Measurements from ENCODE around the gene INS.
A peak's percentile ranks its signal among the peaks of the same experiment; 100 is the strongest.
"Not testable (repeated sequence)": the region's sequence is repeated elsewhere in the genome, so short reads cannot be mapped to it uniquely, and the experiment has no call there.

Gene INS

DNA sequence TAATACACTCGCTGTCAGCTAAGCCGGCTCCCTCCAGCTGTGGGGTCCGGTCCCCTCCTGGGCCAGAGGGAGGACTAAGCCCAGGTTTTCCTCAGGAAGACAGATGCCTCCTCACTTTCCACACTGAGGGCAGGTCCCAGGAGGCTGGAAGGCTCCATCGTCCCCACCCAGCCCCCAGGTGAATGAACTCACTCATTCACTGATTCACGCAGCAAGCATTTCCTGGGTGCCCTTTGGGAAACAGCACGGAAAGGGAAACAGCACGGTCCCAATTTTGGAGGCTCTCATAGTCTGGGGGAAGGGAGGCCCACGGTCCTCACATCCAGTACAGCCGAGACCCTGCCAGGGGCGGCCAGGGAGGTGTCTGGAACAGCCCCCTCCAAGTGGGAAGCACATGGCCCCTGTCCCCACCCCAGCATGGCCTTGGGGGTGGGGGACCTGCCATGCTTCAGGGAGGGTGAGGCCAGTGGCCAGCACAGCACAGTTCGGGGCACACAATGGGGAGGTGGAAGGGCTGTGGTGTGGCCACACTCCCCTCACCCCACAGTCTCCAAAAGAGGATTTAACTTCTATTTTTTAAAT, 19.9 kb upstream of the INS start:
- DNase-seq: no peak

DNA sequence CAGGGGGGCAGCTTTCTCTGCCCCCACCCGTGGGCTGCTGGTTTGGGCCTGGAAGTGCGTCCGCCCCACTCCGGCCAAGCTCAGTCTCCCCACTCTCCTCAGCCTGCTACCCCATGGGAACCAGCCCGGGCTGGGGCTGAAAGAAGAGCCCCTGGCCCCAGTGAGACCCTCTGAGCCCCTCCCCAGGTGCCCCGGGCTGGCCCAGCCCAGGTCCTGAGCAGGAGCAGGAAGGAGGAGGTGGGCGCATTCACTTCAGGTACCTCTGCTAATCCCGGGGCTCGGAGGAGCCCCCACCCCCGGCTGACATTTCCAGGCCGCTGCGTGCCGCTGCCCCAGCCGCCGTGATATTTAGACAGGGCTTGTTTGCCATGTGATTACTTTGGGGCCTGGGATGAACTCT, 19.3 kb upstream of the INS start:
- DNase-seq: no peak

DNA sequence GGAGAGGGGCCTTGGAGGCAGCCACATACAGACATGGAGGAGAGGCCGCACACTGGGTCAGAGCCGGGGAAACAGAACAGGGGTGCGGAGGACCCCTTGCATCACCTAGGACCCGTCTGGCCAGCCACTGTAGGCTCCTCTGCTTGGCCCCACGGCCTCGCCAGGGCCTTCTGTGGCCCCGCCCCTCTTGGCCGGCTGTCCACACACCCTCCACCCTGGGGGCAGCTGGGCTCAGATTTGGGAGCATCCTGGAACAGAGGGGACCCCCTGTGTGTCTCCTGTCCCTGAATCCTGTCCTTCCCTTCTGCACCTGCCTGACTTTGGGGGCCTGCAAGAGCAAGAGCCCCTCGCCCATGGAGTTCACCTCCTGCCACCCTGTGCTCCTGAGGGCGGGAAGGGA, 18.5 kb upstream of the INS start:
- DNase-seq: no peak

DNA sequence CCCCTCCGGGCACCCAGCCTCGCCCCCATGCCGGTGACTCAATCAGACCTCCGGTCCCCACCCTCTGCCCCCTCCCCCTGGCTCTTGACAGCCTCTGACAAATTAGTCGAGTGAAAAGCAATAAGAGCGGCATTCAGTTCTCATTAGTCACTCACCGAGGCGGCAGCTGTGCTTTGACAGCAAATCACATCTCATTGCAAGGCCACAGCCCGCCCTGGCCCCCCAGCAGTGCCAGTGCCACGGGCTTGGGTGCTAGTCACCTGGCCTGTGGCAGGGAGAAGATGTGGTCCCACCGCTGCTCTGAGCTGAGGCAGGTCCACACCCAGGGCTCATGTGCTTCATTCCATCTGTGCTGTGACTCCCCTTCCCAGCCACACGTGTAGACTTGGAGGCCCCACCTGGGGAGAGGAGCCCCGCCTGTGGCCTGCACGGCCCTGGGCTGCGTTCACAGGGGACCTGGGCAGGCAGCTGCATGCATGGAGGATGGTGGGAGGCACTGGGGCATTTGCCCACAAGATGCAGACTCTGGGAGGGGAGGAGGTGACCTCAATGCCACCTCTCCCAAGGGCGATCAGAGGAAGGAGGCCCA, 18.0 kb upstream of the INS start:
- DNase-seq: no peak

DNA sequence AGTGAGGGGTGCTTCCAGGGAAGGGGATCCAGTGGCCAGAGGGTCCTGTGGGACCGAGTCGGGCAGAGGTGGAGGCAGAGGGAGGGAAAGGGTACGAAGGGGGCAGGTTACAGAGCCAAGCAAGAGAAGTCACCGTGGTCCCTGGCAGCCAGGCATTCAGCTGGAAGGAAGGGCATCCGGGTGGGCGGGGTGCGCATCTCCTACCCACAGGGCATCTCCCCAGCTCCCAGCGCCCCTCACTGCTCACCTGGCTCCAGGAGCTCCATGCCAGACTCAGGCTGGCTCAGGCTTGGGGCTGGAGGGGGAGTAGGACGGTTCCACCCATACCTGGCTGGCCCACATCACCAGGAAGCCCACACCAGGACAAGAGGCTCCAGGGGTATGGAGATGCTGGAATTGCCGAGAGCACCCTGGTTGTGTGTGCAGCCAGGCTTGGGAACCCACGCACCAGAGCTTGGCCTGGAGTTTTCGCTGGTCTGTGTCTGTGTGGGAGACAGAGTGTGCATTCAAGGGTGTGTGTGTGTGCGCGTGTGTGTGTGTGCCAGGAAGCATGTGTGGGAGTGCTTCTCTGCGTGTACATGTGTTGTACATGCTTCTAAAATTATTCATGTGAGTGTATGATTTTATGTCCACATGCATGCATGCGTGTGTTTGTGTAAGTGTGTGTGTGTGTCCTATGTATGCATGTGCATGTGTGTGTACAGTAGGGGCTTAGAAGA, 17.2 kb upstream of the INS start:
- not testable (repeated sequence) for DNase-seq

DNA sequence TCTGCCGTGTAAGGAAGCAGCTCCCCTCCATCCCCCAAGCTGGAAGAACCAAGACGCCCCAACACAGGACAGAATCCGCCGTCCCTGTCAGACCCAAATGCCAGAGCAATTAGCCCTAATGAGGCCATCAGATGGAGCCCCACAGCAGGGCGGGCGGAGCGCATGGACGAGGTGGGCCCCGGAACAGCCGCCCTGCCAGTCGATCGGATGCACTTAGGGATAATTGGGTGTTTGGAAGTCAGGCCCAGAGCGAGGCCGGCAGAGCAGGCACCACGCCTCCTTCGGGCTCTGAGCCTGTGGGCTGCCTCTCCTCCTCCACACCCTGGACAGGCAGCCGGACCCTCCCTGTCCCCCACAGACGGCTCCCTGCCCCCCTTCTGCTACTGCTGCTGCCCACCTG, 16.1 kb upstream of the INS start:
- no peak for DNase-seq

DNA sequence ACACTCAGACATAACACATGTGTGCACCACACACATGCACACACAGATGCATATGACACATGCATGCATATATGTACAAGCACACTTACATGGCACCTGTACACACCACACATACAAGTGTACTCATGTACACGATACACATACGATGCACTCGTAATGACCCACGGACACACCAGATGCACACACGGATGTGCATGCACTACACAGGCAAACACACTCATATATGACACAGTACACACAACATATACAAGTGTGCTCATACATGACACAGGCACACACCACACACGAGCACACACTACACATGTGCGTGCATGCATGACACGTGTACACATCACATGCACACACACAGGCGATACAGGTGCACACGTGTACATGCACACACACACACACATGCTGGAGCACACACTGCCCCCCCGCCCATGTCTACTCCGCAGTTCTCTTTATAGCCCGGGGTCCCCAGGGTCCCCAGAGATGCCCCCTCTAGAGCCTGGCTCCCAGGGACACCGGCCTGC, 15.4 kb upstream of the INS start:
- no peak for DNase-seq

DNA sequence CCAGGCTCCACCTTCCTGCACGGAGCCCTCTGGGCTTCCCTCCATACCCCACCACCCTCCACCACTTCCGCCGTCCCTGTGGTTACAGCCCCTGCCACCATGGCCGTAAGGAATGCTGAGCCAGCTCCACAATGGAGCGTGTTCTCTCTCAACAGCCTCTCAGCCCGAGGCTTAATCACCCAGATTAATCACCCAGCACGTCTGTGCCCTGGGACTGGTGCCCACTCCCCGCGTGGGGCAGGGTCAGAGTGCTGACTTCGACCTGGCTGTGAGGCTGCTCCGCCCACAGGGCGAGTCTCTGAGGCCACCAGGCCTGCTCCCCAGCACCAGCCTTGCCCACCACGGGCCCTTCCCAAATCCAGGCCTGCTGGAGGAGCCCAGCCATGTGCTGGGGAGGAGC, 14.7 kb upstream of the INS start:
- no peak for DNase-seq

DNA sequence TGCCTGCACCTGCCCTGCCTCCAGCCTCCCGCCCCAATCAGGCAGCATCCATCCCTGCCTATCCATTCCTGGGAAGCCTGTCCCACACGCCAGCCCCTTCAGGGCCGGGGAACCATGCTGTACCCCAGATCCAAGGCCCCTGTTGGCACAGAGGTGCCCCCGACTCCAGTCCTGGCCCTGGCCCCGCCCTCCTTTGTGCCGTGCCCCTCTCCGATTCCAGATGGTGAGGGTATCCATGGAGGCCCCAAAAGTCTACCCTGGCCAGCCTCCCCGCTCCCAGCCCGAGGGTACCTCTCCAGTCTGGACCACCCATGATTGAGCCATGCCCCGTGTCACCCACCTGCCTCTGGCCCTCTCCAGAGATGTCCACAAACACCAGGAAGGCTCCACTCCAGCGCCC, 13.4 kb upstream of the INS start:
- DNase-seq: no peak

DNA sequence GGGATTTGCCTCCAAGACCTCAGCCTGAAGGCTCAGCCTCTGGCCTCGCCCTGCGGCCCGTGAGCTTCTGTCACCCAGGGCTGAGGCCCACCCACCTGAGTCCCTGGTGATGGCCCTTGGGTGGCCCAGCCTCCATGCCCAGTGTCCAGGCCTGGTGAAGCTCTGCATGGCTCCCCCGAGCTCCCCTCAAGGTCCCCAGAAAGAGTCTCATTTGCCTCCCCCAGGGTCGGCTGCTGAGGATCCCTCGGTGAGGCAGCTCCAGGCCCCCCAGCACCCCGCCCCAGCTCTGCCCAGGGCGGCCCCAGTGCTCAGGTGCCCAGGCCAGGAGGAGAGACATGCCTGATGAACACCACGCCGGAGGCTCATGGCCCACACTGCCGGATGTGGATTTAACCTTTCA, 12.8 kb upstream of the INS start:
- DNase-seq: no peak

DNA sequence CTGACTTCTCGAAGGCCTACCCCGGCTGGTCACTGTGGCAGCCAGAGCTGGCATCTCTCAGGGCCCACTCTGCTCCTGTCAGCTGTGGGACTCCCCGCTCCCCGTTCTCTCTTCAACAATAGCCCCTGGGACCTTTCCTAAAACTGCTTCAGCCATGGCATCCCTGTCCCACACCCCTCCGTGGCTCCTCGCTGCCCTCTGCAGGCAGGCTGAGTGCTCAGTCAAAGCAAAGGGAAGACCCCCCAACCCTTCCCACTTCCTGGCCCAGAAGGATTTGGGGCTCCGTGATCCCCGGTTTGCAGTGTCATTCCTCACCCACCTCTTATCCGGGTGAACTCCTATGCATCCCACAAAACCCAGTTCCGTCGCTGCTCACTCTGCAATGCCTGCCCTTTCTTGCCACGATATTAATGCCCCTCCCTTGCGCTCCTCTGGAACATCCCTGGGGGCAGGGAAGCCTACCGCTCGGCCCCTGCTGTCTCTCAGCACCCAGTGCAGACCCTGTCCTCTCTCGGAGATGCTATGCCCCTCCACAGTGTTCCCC, 12.2 kb upstream of the INS start:
- DNase-seq: no peak

DNA sequence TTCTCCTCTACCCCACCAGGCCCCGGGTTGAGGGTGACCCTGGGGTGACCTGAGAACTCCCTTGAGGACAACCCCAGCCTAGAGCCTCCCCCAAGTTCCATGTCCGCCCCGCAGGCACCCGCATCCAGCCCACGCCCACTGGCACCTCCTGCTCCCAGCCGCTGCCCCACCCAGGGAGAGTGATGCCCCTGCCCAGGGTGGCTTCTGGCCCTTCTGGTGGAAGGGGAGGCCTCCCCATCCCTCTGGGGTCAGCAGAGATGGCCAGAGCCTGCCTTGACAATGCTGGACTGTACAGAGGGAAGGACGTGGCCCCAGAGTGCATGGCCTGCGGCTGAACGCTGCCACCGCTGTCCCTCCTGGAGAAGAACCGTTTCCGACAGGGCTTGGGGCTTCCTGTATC, 11.7 kb upstream of the INS start:
- DNase-seq: no peak

DNA sequence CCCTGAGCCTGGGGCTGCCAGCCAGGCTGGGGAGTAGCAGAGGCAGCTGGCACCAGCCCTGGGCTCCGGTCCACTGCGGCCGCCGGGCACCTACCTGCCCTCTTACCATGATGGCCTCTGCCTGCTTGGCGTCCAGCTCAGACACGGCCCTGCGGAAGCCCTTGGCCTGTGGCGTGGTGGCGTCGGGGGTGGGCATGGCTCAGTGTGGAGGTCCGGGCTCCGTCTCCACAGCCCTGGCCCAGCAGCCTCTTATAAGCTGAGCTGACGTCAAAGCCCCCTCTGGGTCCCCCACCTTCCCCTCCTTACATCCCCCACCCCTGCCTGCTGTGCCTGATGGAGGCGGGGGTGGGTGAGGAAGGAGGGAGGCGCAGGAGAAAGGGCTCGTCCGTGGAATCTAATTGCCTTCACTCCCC, 10.6 kb upstream of the INS start, which contains the start of gene TH:
Gene TH, minus strand, starts transcription at position 225 of the 413 bp plus-strand sequence. Its CDS starts 29 bp downstream, at position 196.
- DNase-seq: no peak

DNA sequence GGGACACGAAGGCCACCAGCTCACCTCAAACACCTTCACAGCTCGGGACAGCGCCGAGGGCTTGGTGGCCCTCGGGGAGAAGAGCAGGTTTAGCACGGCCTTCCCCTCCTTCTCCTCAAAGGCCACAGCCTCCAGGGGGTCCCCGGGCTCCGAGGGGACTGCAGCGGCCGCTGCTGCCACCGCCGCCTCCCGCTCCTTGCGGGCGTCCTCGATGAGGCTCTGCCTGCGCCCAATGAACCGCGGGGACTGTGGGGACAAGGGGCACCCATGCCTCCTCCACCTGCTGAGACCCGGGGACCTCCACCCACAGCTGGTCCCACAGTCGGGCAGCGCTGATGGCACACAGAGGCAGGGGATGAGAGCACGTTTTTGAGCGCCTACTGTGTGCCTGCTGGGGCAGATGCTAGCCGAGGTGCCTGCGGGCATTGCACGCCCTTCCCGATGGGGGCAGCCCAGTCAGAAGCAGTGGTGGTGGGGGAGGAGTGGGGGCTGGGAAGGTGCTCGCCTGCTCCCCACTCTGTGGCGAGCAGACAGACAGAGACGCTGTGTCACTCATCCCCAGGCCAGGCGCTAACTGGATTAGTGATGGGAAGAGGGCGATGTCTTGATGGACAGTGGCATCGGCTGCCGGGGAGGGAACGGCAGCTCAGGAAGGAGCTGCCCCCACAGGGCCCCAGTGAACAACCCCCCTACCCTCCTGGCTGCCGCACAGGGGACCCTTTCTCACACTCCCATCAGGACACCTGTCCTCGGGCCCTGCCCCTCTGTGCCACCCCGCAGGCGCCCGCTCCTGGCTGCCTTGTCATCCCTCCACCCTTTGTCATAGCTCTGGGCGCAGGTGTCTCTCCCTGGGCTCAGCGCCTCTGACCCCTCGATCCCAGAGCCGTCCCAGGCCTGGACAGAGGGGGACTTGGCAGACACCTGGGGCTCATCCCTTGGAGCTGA, 8.9 kb upstream of the INS start:
- no peak for DNase-seq

DNA sequence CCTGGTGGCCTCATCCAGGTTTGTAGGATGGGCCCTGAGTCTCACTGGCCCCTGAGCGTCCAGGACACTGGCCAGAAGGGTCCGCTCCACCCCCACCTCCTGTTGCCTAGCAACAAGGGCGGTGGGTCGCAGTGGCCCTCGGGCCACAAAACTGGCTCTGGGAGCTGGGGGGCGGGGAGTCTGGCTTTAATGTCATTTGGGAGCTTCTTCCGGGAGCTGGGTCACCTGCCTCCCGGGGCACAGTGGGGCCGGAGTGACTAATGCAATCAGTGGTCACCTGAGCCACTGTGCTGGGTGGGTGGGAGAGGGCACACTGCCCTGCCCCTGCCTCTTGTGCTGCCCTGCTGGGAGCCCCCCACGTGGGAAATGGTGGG, 8.0 kb upstream of the INS start:
- DNase-seq: no peak

DNA sequence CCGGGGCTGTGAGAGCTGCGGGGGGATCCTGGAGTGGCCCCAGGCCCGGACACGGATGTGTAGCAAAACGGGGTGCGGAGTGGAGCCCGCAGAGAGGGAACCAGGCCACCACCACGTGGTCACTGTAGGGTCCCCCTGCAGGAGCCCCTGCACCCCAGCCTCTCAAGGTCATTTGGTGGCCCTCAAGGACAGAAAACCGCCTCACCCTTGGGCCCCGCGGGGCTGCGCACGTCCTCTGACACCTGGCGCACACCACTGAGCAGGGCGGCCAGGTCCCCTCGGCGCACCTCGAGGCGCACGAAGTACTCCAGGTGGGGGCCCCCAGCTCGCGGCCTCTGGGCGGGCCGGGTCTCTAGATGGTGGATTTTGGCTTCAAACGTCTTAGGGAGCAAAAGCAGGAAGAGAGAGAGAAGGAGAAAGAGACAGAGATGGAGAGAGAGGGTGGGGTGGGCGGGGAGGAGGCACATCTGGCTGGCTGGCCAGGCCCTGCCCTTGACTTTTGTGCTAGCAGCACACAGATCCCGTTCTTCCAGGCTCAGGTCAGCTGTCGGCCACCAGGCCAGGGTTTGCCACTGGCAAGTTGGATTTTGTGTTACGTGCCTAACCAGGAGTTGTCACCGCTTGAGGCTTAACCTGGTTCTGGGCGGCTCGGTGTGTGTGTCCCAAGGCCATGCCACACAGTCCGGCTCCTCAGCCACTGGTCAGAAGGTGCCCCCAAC, 7.4 kb upstream of the INS start:
- no peak for DNase-seq

DNA sequence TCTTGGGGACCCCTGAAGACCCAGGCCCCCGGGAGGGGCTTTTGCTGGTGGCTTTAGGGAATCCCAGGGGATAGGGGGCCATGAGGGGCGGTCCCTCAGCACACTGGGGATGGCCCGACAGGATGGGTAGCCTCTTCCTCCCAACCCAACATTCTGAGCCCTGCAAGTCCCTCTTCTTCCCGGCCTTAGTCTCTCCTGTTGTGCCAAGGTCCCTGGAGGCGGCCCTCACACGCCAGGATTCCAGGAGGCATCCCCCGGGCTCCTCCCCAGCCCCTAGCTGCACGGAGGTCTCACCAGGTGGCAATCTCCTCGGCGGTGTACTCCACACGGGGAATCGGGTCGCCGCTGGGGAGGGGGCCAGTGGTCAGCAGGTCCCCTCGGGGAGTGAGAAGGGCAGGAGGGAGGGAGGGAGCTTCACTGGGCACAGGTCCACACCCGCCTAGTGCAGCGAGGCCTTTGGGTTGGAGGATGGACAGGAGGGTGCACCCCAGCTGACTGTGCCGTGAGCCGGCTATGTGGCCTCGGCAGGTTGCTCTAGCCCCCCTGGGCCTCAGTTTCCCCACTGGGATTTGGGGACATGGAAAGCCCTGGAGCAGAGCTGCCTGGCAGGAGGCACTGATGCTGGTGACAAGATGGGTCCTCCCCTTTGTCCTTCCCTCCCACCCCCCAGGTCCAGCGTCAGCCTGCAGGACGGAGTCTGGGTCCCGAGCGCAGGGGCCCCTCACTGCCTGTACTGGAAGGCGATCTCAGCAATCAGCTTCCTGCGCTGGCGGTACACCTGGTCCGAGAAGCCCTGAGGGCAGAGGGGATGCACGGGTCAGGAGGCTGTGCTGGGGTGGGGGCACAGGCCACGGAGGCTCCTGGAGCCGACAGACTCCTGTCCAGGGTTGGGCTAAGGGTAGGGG, 6.4 kb upstream of the INS start:
- DNase-seq: no peak

DNA sequence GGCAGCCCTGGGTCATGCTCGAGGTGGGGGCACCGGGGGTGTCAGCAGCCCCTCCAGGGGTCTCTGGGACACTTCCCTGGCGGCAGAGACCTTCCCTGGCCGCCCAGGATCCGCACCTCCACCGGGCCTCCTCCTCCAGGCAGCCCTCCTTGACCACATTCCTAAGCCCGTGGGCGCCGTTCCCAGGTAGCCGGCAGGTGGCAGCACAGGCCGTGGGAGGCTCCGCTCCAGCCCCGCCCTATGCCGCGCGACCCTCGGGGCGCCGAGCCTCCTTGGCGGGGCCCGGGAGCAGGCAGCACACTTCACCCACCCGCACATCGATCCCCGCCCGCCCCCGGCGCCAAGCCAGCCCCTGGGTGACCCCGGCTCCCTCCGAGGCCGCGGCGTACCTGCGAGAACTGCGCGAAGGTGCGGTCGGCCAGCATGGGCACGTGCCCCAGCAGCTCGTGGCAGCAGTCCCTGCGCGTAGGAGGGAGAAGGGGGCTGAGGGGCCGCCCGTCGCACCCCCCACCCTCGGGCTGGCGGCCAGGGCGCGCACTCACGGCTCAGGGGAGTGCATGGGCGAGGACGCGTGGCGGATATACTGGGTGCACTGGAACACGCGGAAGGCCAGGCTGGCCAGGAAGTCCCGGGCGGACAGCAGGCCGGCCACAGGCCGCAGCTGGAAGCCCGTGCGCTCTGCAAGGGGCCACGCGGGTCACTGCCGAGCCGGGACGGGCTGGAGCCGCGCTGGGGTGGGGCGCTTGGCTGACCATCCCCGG, 5.3 kb upstream of the INS start:
- DNase-seq: peak; percentile 33

DNA sequence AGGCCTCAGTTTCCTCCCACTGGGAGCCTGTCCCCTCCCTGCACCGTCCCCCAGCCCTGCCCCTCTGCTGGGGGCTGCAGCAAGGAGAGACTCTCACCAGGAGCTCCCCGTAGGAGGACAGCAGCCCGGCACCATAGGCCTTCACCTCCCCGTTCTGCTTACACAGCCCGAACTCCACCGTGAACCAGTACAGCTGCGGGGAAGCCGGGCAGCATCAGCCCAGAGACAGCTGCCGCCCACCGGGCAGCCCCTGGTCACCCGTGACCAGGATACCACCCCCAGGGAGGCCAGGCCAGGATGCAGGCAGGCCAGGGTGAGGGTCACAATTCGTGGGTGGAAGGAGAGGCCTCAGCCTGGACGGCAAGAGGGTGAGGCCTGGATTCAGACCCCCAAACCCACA, 4.6 kb upstream of the INS start:
- DNase-seq: no peak

DNA sequence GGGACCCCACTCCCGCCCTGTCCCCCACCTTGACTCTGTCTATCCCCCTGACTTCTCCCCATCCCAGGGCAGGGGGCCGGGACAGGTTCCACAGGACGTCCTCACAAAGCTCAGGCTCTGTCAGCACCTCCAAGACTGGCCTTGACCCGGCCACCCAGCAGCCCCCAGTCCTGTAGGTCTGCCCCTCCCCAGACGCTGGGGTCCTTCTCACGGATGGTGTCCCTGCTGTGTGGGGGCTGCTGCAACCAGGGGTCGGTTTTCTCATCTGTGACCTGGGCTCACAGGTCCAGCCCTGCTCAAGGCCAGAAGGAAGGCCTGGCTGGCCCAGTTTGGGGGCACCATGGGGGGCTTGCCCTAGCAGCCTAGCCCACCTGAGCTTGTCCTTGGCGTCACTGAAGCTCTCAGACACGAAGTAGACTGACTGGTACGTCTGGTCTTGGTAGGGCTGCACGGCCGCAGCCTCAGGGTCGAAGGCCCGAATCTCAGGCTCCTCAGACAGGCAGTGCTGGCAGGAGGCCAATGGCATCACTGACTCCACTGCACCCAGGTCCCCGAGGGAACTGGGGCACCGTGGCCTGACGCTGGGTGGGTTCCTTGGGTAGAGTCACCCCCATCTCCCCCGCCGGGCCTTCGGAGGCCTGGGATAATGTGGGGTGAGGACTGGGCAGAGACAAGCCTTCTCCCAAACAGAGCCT, 4.0 kb upstream of the INS start:
- no peak for DNase-seq
